Activated naive CD4-positive, alpha-beta T cell (primary cell): ENCODE data around the gene XIRP1.
"Not testable (repeated sequence)": the region's sequence is repeated elsewhere in the genome, so short reads cannot be mapped to it uniquely, and the experiment has no call there.

Experiments
- DNase-seq, 4 experiments: peaks; one replicate each; lab custom pipeline; 2025; lab: John Stamatoyannopoulos, UW

The XIRP1 gene

GRCh38 chr3:39192490-39193092 is at the start of gene XIRP1:
Gene XIRP1, minus strand, starts transcription at chr3:39192595. Its CDS starts 3,150 bp downstream, at chr3:39189445.
- no peak for DNase-seq

- no peak for DNase-seq
Measured at GRCh38 chr3:39241561-39241960, 49.2 kb upstream of the XIRP1 start.

- no peak for DNase-seq
Measured at GRCh38 chr3:39237027-39237426, 44.6 kb upstream of the XIRP1 start.

DNA sequence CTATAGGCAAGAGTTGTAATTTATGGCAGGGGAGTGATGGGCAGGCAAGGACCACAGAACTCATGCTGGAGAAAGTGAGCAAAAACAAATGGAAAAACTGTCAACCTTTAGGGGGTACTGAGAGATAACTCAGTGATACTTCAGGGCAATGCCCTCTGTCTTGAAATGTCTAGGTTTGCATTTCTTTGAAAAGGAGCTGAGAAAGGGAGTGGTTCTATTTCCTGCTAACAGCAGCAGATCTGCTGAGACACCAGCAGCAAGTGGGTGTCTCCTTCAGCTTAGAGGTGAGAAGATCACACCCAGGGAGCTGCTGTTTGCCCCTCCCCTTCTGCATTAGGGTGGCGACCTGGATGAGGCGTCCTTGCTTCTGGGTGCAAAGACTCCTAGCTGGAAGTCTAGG is 42.3 kb upstream of the XIRP1 start:
- peak in 1 of 4 experiments; percentile 3 for DNase-seq

DNA sequence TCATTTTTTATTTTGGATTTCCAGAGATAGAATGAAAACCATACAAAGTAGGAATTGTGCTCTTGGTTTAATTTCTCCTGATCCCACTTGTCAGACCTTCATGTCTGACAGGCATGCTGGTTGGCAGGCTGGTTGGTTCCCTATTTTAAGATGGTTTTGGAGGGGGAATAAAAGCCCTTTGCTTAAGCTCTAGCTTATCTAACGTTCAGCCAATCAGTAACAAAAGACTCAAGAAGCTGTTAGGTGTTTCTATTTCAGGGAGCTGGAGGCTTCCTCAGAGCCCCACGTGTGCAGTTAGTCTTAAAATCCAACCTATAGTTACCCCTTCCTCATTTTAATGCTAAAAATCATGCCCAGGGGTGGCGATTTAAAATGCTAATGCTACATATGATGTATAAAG is 40.5 kb upstream of the XIRP1 start:
- DNase-seq = no peak

- DNase-seq = no peak
Measured at GRCh38 chr3:39230453-39230852, 38.1 kb upstream of the XIRP1 start.

DNA sequence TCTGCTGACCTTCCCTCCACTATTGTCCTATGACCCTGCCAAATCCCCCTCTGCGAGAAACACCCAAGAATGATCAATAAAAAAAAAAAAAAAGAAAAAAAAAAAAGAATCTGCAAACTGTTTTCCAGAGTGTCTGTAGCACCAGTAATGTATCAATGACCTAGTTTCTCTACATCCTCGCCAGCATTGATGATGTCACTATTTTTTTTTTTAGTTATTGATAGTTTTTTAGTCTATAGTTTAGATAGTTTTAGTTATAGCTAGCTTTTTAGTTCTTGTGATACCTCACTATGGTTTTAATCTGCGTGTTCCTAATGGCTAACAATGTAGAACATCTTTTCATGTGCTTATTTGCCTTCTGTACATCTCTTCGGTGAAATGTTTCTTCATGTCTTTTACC is 36.1 kb upstream of the XIRP1 start:
- DNase-seq = no peak

DNA sequence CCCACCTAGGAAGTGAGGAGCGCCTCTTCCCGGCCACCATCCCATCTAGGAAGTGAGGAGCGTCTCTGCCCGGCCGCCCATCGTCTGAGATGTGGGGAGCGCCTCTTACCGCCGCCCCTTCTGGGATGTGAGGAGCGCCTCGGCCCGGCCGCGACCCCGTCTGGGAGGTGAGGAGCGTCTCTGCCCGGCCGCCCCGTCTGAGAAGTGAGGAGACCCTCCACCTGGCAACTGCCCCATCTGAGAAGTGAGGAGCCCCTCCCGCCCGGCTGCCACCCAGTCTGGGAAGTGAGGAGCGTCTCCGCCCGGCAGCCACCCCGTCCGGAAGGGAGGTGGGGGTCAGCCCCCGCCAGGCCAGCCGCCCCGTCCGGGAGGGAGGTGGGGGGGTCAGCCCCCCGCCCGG is 35.2 kb upstream of the XIRP1 start:
- DNase-seq = not testable (repeated sequence)

DNA sequence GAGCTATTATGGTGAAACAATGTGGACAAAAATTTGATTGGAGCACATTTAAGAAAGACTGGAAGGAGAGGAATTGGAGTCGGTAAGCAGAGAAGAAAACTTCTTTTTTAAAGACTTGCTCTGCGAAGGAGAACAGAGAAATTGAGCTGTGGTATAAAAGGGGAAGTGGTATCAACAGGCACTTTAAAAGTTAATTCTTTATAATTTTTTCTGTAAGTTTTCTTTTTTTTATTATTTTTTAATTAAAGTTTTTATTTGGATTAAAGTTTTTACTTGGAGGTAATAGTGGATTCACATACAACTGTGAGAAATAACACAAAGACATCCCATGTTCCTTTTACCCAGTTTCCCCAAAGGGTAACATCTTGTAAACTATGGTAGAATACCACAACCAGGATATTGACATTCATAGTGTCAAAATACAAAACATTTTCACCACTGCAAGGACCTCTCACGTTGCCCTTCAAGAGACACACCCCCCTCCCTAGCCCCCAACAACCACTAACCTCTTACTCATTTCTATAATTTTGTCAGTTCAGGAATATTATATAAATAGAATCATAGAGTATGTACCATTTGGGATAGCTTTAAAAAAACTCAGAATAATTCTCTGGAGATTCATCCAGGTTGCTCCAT is 33.8 kb upstream of the XIRP1 start:
- DNase-seq = no peak

DNA sequence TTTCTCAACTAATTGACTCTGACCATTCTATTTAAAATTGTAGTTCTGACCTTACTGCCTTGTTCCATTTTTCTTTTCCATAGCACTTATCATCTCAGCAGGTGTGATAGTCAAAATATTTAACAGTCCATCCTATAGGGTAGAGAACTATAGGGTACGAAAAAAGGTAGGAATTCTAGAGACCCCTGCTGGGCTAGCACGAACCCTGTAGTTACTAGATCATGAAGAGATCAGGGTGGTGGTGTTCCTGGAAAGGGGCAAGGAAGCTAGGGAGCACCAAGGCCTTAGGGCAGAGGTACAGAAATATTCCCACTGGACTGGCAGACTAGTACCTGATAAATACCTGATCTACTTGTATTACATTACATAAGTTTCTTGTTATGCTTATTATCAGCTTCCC is 31.9 kb upstream of the XIRP1 start:
- no peak for DNase-seq

DNA sequence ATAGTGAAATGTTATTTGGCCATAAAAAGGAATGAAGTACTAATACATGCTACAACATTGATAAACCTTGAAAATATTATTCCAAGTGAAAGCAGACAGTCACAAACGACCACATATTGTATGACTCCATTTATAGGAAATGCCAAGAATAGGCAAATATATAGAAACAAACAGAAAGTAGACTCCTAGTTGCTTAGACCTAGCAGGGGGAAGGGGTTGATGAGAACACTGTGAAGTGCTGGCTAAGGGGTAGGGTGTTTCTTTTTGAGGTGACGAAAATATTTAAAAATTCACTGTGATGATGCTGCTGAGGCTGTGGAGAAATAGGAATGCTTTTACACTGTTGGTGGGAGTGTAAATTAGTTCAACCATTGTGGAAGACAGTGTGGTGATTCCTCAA is 30.5 kb upstream of the XIRP1 start:
- no peak for DNase-seq

DNA sequence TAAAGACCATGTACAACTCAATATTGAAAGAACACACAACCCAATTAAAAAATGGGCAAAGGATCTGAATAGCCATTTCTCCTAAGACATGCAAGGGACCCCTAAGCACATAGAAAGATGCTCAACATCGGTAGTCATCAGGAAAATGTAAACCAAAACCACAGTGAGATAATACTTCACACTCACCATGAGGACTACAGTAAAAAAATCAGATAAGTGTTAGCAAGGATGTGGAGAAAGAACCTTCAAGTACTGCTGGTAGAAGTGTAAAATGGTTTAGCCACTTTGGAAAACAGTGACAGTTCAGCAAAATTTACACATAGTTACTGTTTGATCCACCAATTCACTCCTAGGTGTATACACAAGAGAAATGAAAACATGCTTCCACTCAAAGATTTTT is 30.1 kb upstream of the XIRP1 start:
- no peak for DNase-seq

GRCh38 chr3:39221141-39221530 is 28.7 kb upstream of the XIRP1 start:
- no peak for DNase-seq

DNA sequence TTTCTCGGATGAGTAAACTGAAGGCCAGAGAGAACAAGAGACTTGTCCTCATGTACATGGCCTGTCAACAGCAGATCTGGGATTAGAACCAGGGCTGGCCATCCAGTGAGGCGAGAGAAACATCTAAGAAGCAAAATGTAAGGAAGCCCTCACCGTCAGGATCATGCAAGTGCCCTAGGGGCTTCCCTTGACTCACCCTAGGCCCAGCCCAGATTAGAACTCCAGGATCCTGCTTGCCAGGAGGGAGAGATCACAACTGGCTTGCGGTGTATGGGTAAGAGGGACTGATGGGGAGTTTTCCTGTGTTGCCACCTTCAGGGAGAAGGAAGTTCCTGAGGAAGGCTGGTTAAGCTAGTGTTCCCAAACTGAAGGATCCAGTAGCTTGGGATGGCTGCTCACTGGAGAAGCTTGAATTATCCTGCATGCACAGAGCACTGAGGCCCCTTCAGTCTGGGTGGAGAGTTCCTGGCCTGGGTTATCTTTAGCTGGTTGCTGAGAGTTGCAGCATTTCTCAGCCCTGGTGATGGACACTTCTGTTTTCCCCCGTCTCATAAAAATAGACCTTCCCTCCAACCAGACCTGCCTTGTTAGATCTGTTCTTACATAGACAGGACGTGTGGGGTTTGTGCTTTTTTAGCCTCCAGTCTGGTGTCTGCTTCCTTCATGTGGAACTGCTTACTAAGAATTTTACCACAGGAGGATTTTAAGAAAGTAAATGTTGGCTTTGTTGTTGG is 28.2 kb upstream of the XIRP1 start:
- no peak for DNase-seq

DNA sequence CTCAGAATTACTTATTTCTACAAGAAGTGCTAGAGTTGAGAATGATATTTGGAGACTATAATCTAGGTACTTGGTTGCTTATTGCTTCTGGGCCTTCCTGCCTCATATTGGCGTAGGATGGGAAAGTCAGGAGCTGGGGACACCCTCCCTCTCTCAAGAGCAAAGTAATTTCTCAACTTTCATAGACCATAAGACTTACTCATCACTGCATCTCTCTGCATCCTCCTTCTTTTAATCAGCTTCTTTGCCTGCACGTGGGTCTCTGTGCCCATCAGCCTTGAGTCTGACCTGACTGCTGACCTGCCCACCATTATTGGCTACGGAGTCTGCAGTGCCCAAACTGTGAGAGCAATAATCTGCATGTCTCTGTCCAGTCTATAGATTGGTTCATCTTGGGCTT is 27.3 kb upstream of the XIRP1 start:
- DNase-seq = no peak

GRCh38 chr3:39216176-39216790 is 23.9 kb upstream of the XIRP1 start:
- no peak for DNase-seq

DNA sequence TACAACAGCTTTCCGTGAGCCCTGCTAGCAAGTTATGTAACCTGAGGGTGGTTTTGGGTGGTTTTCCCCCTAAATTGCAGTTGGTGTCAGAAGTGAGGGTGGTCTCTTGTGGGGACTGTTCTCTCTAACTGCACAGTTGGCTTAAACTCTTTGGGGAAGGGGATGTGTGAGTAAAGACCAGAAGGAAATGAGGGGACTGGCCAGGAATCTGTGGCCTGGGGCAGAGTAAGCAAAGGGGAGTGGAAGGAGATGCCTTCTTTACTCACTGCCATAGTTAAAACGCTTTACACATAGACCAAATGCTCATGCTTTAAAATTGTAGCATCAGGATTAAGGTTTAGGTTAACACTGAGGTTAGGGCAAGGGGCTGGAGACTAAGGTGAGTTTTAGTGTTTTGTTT is 21.2 kb upstream of the XIRP1 start:
- DNase-seq = no peak

GRCh38 chr3:39212665-39213064 is 20.3 kb upstream of the XIRP1 start:
- DNase-seq = no peak

- DNase-seq = no peak
Measured at GRCh38 chr3:39211332-39212130, 19.1 kb upstream of the XIRP1 start.

DNA sequence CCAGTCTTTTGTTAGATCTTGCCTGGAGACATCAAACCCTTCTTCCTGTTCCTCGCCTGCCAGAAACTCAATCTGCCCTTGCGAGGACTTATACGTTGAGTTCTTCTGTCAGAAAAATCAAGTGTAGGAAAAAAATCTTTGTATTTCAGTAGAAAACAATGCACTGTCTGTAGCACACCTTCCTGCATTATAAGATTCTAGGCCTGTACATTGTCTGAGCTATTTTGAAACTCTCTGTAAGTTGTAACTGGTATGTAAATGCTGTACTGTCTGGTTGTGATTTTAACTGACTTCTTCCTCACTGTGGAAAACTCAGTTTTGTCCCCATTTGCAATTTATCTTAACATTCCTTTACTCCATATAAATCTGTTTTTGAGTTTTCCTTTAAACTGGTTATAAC is 17.7 kb upstream of the XIRP1 start:
- DNase-seq = no peak

GRCh38 chr3:39209329-39209970 is 17.1 kb upstream of the XIRP1 start:
- no peak for DNase-seq
